Mucosa of descending colon (tissue), 3 donors: ENCODE results near the gene DNAJC22. TPM values are rescaled to one million over a fixed set of nuclear protein-coding genes. Genes with fewer than 3 reads are reported as not detected.

Experiments used
- ATAC-seq: fragments of 200-7000 bp; cut with Tn5 transposase; one replicate; pipeline ENCODE4 v1.9.1; 2020; ENCODE audit warnings: mild to moderate bottlenecking, moderate library complexity
- DNase-seq, 3 donors: peaks; one replicate each; pipeline ENCODE4 v3.0.0-alpha.2; 2020
- H3K36me3 ChIP-seq: fragments of 200-600 bp; one replicate; pipeline ENCODE4 v1.8.0; 2021; ENCODE audit warnings: low read depth, mild to moderate bottlenecking
- H3K4me1 ChIP-seq: fragments of 200-600 bp; one replicate; pipeline ENCODE4 v1.8.0; 2021; ENCODE audit warnings: low read depth, mild to moderate bottlenecking
- H3K4me3 ChIP-seq: fragments of 200-600 bp; one replicate; pipeline ENCODE4 v1.8.0; 2021; ENCODE audit warnings: mild to moderate bottlenecking
- H3K9me3 ChIP-seq: fragments of 200-600 bp; one replicate; pipeline ENCODE4 v1.8.0; 2021; ENCODE audit warnings: mild to moderate bottlenecking
- intact Hi-C, 2 donors: fragments of 100-400 bp; cut with DNase I in 1 of 2; cut with micrococcal nuclease in 1 of 2; formaldehyde crosslinking; loops; one replicate each; pipeline versions ENCODE4 v1.11.0 to v1.11.1; 2022; cut with DNase I, micrococcal nuclease
- total RNA-seq, 3 donors: library from RNA; stranded (reverse); fragmentation: NEBNext Ultra II Directional in 2 of 3; extraction: Animal tissue kit (Norgen Biotek cat#: 25700) in 2 of 3; gene quantifications; one replicate each; pipeline versions ENCODE4 v1.2.1 to v1.2.4, GENCODE V29; 2021 to 2023
- TF ChIP-seq, protein P1 (sequence below): fragments of 200-600 bp; IDR thresholded peaks from one replicate; pipeline ENCODE4 v1.8.0; 2022; ENCODE audit warnings: antibody characterized with exemption, mild to moderate bottlenecking
- donor health status: DM: no; HTN: no; CAD: no; lungs with moderate emphysema.
- donor health status: DM: no; HTN: no; CAD: no.
- donor health status: DM: no; HTN: yes; CAD: no.

The DNAJC22 gene
- total RNA-seq, 3 donors from 2014 or later, result 6.7 to 45.7 (median 37.0) TPM

DNA sequence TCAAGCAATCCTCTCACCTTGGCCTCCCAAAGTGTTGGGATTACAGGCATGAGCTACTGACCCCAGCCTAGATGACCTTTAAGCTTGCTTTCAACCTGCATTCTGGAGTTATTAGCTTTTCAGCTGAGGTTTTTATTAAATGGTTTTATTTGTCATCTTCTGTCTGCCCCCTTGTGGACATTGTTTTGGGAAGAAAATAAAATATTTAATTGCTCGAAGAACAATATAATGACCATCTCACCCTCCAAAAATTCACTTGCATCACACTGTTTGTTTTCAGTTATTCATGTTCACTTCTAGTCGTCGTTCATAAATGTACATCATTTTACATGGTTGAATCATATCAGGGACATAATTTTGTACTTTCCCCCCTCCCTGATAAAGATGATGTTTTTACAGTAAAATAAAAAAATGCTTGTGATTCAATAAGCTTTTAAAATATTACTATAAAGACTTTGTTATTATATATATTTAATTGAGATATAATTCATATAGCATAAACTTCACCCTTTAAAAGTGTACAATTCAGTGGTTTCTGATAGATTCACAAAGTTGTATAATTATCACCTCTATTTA lies 10.5 kb downstream of the DNAJC22 start:
- H3K4me3 ChIP-seq, result no peak overlapping the region
- DNase-seq (no peak), ATAC-seq (no peak)
- TF ChIP-seq, protein P1, sequence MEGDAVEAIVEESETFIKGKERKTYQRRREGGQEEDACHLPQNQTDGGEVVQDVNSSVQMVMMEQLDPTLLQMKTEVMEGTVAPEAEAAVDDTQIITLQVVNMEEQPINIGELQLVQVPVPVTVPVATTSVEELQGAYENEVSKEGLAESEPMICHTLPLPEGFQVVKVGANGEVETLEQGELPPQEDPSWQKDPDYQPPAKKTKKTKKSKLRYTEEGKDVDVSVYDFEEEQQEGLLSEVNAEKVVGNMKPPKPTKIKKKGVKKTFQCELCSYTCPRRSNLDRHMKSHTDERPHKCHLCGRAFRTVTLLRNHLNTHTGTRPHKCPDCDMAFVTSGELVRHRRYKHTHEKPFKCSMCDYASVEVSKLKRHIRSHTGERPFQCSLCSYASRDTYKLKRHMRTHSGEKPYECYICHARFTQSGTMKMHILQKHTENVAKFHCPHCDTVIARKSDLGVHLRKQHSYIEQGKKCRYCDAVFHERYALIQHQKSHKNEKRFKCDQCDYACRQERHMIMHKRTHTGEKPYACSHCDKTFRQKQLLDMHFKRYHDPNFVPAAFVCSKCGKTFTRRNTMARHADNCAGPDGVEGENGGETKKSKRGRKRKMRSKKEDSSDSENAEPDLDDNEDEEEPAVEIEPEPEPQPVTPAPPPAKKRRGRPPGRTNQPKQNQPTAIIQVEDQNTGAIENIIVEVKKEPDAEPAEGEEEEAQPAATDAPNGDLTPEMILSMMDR, result no peak
- H3K9me3 ChIP-seq, result no peaks in the 10 kb centered on the region
- H3K36me3 ChIP-seq, result no peaks in the 10 kb centered on the region
- intact Hi-C loops, result loop anchor here in 1 of 2 donors (10.0 kb wide), 1 partner anchor 158 kb away; no protein-coding TSS in a partner anchor
- H3K4me1 ChIP-seq, result no peaks in the 10 kb centered on the region

DNA sequence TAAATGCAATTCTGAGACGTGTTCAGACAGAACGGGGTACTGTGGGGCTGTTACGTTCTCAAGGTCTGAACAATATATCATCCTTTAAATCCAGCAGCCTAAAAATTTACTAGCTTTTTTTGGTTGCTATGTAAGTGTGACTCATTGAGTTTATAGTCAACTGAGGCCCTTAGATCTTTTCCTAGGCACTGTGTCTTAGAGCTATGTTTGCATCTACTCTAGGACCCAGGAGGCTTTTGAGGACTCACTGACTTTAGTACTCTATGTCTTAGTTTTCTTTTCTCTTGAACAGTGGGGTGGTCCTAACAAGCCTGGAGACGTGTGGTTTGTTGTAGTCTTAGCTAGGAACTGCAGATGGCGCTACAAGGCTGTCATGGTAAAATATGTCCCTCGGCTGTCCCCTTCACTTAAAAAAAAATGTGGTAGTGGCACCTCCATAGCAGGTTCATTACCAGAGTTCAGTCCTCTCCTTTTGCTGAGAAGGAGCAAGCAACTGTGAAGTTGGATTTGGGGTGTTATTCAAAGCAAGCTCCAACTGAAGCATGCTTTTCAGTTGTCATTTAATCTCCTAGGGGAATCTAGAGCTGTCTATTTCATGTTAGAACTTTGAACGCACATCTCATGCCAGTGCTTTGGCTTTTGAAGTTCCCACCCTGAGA lies 11.9 kb downstream of the DNAJC22 start:
- ATAC-seq, result peak; percentile 84
- H3K9me3 ChIP-seq, result no peaks in the 10 kb centered on the region
- no peaks in the 10 kb centered on the region for H3K36me3 ChIP-seq
- no peaks in the 10 kb centered on the region for H3K4me1 ChIP-seq
- intact Hi-C loops, result loop anchor here (2.0 to 10.0 kb wide), 2 partner anchors 156 kb away; no protein-coding TSS in a partner anchor
- TF ChIP-seq, protein P1, result peak; percentile 30
- peak in 1 of 3 donors; percentile 76 for DNase-seq
- H3K4me3 ChIP-seq, result no peak overlapping the region

DNA sequence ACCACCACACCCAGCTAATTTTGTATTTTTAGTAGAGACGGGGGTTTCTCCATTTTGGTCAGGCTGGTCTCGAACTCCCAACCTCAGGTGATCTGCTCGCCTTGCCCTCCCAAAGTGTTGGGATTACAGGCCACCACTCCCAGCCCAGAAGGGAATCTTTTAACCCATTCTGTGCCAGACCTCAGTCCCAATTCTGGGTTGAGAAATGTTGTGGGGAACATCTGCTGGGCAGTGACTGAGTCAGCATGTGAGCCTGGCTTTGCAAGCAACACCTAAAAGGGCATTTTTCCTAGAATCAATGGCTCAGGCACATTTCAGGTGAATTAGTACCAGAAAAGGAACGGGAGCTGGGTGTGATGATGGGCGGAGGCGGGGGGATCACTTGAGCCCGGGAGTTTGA lies 13.0 kb downstream of the DNAJC22 start:
- intact Hi-C loops, result loop anchor here (2.0 to 10.0 kb wide), 2 partner anchors 155 kb away; no protein-coding TSS in a partner anchor
- DNase-seq (no peak), ATAC-seq (no peak)
- Histone ChIP-seq H3K9me3 (no peaks in the 10 kb centered on the region), H3K4me1 (no peaks in the 10 kb centered on the region), H3K36me3 (no peaks in the 10 kb centered on the region), H3K4me3 (no peak overlapping the region)
- TF ChIP-seq, protein P1, result no peak

DNA sequence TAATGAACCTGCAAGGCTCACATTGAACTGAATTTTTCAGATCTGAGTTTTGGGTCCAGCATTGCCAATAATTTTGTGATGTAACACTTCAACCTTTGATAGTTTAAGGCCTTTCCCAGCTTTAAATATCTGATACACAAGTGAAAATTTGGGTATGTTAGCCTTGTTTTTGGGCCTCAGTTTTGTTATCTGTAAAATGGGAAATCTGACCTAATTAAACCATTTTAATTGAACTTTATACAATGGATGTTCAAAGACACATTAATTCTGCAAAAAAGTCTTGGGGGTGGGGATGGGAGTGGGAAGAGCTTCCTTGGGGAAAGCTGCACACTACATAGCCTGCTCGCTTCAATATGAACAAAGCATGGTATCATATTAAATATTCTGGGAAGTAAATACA lies 15.4 kb downstream of the DNAJC22 start:
- ATAC-seq, result no peak
- peaks cover 5% of the 10 kb centered on the region for H3K4me1 ChIP-seq
- TF ChIP-seq, protein P1, result no peak
- intact Hi-C loops, result no loop called here
- DNase-seq, result no peak
- no peaks in the 10 kb centered on the region for H3K9me3 ChIP-seq
- H3K4me3 ChIP-seq, result no peak overlapping the region
- no peaks in the 10 kb centered on the region for H3K36me3 ChIP-seq

DNA sequence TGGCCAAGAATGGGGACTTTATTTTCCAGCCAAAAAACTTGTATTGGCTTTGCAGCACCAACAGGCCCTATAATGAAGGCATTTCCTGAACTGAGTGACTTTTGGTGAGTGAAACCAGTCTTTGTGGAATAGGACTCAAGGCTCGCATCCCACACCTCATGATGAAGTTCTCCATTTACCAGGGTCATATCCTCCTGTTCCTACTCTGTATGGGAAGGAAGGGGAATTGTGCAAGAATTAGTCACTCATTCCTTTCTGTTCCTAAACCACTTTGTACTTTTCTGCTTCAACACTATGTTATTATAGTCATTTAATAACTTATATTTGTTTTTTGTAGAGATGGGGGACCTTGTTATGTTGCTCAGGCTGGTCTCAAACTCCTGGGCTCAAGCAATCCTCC lies 18.3 kb downstream of the DNAJC22 start:
- H3K9me3 ChIP-seq, result no peaks in the 10 kb centered on the region
- ATAC-seq, result no peak
- peaks cover 5% of the 10 kb centered on the region for H3K4me1 ChIP-seq
- TF ChIP-seq, protein P1, result no peak
- H3K4me3 ChIP-seq, result no peak overlapping the region
- no peak for DNase-seq
- intact Hi-C loops, result no loop called here
- no peaks in the 10 kb centered on the region for H3K36me3 ChIP-seq
